Hematopoietic multipotent progenitor cell treated with erythropoietin and hydrocortisone succinate and interleukin-3 and kit ligand, for 15 days (in vitro differentiated cells): Measurements from ENCODE around the gene TMEM109.

Experiments used
- DNase-seq: peaks from one replicate; pipeline ENCODE4 v3.0.0-alpha.2; 2015; ENCODE audit warnings: low spot score

Gene TMEM109

DNA sequence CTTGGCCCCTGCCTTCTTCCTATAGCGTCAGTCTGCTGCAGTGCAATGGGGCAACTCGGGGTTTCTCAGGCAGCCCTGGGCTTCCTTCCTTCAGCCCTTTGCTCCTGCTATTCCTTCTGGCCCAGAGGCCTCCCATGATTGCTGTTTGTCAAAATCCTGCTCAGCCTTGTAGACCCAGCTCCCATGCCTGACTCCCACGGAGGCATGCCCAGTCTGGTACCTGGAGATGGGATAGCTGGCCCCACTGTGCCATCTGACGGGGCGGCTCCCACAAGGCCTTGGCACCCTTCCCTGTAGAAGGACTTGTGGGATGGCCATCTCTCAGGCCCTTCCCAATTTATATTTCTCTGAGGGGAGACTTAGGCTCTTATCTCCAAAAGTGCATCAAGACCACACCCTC, 56.9 kb downstream of the TMEM109 start:
- DNase-seq, result no peak

DNA sequence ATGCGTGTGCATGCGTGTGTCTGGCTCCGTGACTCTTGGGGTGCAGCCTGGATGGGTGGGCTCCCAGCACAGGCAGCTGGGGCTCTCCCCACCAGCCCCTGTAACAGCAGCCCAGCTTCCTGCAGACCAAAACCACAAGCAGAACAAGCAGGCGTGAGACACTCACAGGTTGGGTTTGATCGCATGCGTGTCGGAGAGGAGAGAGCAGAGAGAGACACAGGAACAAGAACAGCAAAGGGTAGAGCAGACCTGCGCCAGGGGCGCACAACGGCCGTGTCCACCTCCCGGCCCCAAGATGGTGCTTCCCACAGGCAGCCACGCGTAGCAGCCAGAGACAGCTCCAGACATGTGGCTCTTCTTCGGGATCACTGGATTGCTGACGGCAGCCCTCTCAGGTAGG, 57.6 kb downstream of the TMEM109 start, which contains the start of gene CD6:
TSS of gene CD6 (plus strand) at position 161 of the 400 bp plus-strand sequence. CDS start at position 347, 186 bp downstream.
- DNase-seq, result no peak

DNA sequence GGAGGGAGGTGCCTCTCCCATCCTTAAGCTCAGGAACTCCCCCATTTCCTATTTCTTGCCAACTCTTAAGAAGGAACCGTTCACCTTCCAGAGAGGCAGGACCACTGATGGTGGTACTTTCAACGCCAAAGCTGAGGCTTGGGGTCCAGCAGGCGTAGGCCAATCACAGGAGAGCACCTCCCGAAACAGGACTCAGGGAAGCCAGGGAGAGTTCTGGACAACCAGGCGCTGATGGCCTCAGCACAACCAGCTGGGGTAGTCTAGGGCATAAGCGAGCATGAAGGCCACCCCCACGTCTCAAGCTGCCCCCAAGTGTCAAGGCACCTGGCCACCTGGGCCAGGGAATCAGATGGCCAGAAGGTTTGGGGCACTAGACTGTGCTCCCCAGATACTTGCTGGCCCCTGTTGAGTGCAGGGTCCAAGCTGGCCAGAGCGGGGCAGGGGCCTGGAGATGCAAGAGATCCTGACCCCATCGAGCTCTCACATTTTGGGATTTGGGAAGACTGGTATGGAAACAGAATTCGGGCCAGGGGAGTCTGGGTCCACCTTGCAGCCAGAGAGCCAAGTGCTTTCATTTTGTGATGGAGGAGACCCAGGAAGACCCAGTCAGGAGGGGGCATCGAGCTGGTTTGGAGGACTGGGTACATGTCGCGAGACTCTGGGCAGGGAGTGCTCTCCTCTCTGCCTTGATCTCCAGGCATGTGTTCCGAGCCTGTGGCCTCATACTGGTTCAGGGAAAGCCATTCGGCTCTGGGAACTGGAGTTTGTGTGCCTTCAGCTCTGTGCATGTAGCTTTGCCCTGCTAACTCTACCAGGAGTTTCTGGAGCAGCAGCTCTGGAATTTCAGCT, 58.4 kb downstream of the TMEM109 start:
- DNase-seq, result no peak
